ENCODE measurements around the gene CYP4V2.

DNA sequence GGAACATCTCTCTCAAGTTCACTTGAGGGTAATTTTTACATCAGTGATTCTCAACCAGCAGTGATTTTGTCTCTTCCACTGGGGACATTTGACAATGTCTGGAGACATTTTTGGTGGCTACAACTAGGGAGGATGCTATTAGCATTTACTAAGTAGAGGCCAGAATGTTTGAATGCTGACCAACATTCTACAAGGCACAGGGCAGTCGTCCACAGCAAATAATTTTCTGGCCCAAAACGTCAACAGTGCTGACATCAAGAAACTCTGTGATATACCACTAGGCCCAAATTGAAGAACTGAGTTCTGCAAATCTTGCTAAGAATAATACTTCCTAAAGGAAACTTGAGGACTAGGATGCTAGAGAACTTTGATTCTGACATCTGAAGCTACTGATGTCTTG lies 43.0 kb downstream of the CYP4V2 start:
- TF ChIP-seq POLR2A (IDR thresholded peaks at IDR 0.05; ENCODE audit: low read depth, low read length) (no peak), POLR2AphosphoS5 (IDR thresholded peaks at IDR 0.05; ENCODE audit: low read depth, low read length) (no peak), TAF1 (IDR thresholded peaks at IDR 0.05; ENCODE audit: borderline replicate concordance, low read depth, low read length) (no peak)
